ENCODE results near the gene CCDC50. TPM values are rescaled to one million over a fixed set of nuclear protein-coding genes. Genes with fewer than 3 reads are reported as not detected.

Gene CCDC50
- total RNA-seq, 1 experiment from 2014 or later = 21.0 TPM

DNA sequence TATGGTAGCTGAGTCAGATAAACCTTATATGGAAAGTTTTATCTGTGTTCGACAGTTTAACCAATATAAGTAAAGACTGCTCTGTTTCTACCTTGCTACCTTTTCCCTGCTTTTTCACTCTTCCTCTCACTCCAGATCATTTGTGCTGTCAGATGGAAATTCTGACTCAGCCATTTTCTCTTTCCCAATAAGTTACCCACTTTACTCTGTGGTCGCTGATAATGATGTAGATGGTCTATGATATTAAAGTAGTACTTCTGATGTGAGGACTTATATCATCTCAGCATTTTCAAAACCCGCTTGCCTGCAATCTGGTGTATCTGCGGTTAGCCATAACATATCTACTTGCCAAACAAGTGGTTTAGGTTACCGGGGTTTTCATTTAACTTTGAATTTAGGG, 16.1 kb downstream of the CCDC50 start:
- H3K4me3 Mint-ChIP-seq = no peak overlapping the region
- Histone ChIP-seq H3K23me2 (ENCODE audit: insufficient read length, low read depth, low read length, poor library complexity, severe bottlenecking) (no peaks in the 10 kb centered on the region), H2AK5ac (ENCODE audit: insufficient read length, low read length) (no peak overlapping the region), H2BK5ac (ENCODE audit: insufficient read length, low read length) (no peak overlapping the region), H3K27ac (ENCODE audit: insufficient read length, low read depth, low read length) (no peak overlapping the region), H3K4ac (ENCODE audit: low read depth, low read length) (no peak overlapping the region), H3K9me3 (ENCODE audit: control insufficient read depth, low read depth, low read length) (no peaks in the 10 kb centered on the region), H2AFZ (ENCODE audit: low read length) (no peak overlapping the region), H3K79me2 (ENCODE audit: insufficient read depth, low read length) (no peaks in the 10 kb centered on the region), H3K4me2 (ENCODE audit: insufficient read depth, insufficient read length, low read length) (no peak overlapping the region), H3K9ac (ENCODE audit: extremely low read depth, insufficient read length, low read length) (no peak overlapping the region), H2BK15ac (ENCODE audit: low read depth, low read length) (no peak overlapping the region), H4K91ac (ENCODE audit: insufficient read length, low read depth, low read length) (no peak overlapping the region), H3K27me3 (ENCODE audit: insufficient read depth, low read length) (no peaks in the 10 kb centered on the region), H4K8ac (replicated peaks; ENCODE audit: insufficient read length, low read depth, low read length) (no peak overlapping the region), H3K79me1 (ENCODE audit: insufficient read depth, low read depth, low read length, poor library complexity, severe bottlenecking) (peaks cover 2% of the 10 kb centered on the region), H3K56ac (ENCODE audit: insufficient read length, low read depth, low read length) (no peak overlapping the region), H3T11ph (ENCODE audit: low read length) (no peak overlapping the region), H2BK20ac (ENCODE audit: low read depth, low read length, poor library complexity, severe bottlenecking) (no peak overlapping the region), H3K18ac (ENCODE audit: insufficient read length, low read depth, low read length) (no peak overlapping the region), H4K5ac (ENCODE audit: insufficient read length, low read depth, low read length) (no peak overlapping the region), H2BK12ac (ENCODE audit: insufficient read length, low read depth, low read length) (no peak overlapping the region), H3K14ac (ENCODE audit: insufficient read depth, low read length) (no peak overlapping the region), H3K4me1 (ENCODE audit: insufficient read depth, low read length) (no peaks in the 10 kb centered on the region), H3K23ac (ENCODE audit: insufficient read length, low read depth, low read length) (no peak overlapping the region), H2BK120ac (ENCODE audit: low read depth, low read length, poor library complexity, severe bottlenecking) (no peak overlapping the region), H4K20me1 (ENCODE audit: control insufficient read depth, insufficient read depth, insufficient read length) (no peaks in the 10 kb centered on the region)
- H3K36me3 Mint-ChIP-seq (ENCODE audit: insufficient read depth in 1 of 3, low read depth in 3 of 3) = no peaks in the 10 kb centered on the region
- peaks cover 28 to 37% of the 10 kb centered on the region in 2 experiments for H3K4me1 Mint-ChIP-seq
- no peak for DNase-seq
- no peaks in the 10 kb centered on the region for H3K27me3 Mint-ChIP-seq (ENCODE audit: low read depth)
- TF ChIP-seq, protein P1, sequence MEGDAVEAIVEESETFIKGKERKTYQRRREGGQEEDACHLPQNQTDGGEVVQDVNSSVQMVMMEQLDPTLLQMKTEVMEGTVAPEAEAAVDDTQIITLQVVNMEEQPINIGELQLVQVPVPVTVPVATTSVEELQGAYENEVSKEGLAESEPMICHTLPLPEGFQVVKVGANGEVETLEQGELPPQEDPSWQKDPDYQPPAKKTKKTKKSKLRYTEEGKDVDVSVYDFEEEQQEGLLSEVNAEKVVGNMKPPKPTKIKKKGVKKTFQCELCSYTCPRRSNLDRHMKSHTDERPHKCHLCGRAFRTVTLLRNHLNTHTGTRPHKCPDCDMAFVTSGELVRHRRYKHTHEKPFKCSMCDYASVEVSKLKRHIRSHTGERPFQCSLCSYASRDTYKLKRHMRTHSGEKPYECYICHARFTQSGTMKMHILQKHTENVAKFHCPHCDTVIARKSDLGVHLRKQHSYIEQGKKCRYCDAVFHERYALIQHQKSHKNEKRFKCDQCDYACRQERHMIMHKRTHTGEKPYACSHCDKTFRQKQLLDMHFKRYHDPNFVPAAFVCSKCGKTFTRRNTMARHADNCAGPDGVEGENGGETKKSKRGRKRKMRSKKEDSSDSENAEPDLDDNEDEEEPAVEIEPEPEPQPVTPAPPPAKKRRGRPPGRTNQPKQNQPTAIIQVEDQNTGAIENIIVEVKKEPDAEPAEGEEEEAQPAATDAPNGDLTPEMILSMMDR (conservative IDR thresholded peaks at IDR 0.05) = no peak
- no peaks in the 10 kb centered on the region for H3K9me3 Mint-ChIP-seq
- no peak overlapping the region for H3K27ac Mint-ChIP-seq
- no CpG with 5 or more reads among the region's 5 CpGs for WGBS (ENCODE audit: extremely low coverage, insufficient read length, low lambda C conversion rate)

Data from H9 (cell line).